WERI-Rb-1 (cell line): ENCODE data around the gene TMEM63A.
"Not testable (repeated sequence)": the region's sequence is repeated elsewhere in the genome, so short reads cannot be mapped to it uniquely, and the experiment has no call there.

Source experiments
- DNase-seq: peaks from one replicate; pipeline ENCODE4 v3.0.0-alpha.2; 2020
- H3K27ac ChIP-seq: fragments of 250-450 bp; sonication (Bioruptor Pico); 2 replicates; pipeline ENCODE4 v1.5.1; 2020; ENCODE audit warnings: mild to moderate bottlenecking, moderate library complexity
- H3K27me3 ChIP-seq: fragments of 250-450 bp; sonication (Bioruptor Pico); 2 replicates; pipeline ENCODE4 v1.5.1; 2021; ENCODE audit warnings: mild to moderate bottlenecking, low read depth, moderate library complexity; ENCODE audit not compliant: insufficient read depth, severe bottlenecking
- H3K36me3 ChIP-seq: fragments of 250-450 bp; sonication (Bioruptor Pico); 2 replicates; pipeline ENCODE4 v1.5.1; 2020; ENCODE audit warnings: mild to moderate bottlenecking, moderate library complexity
- H3K4me3 ChIP-seq: 2 replicates; pipeline ENCODE4 v1.5.1; 2011; ENCODE audit warnings: low read depth, mild to moderate bottlenecking, control low read depth, low read length
- H3K9me3 ChIP-seq: fragments of 250-450 bp; sonication (Bioruptor Pico); 2 replicates; pipeline ENCODE4 v1.5.1; 2021; ENCODE audit warnings: mild to moderate bottlenecking, moderate library complexity; ENCODE audit not compliant: severe bottlenecking
- CTCF ChIP-seq: IDR thresholded peaks from 2 replicates; pipeline ENCODE4 v1.5.1; 2011; ENCODE audit warnings: low read depth, mild to moderate bottlenecking, control low read depth, inconsistent platforms, low read length

The TMEM63A gene

GRCh38 chr1:225819346-225820192 lies 62.6 kb downstream of the TMEM63A start:
- no peak for DNase-seq
- H3K36me3 ChIP-seq = no peaks in the 10 kb centered on the region
- H3K27ac ChIP-seq = no peak overlapping the region
- no peaks in the 10 kb centered on the region for H3K27me3 ChIP-seq
- no peaks in the 10 kb centered on the region for H3K9me3 ChIP-seq
- TF ChIP-seq CTCF = no peak
- H3K4me3 ChIP-seq = no peak overlapping the region

DNA sequence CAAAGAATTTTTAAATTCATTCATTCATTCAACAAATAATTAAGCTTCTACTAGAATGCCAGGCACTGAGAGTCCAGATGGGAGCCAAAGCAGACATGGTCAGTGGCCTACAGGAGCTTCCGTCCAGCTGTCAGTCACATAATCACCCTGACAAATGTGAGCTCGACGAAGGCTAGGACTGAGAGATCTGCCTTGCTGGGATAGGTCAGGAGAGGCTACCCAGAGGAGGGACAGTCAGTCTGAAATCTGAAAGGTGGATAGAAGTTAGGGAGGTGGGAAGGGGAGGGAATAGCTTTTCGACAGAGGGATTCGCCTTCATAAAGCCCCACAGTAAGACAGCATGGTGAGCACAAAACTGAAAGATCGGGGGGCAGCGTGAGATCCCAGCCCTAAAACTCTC lies 64.0 kb downstream of the TMEM63A start:
- Histone ChIP-seq H3K27ac (no peak overlapping the region), H3K9me3 (no peaks in the 10 kb centered on the region), H3K4me3 (no peak overlapping the region), H3K27me3 (no peaks in the 10 kb centered on the region), H3K36me3 (no peaks in the 10 kb centered on the region)
- TF ChIP-seq CTCF = no peak
- no peak for DNase-seq

DNA sequence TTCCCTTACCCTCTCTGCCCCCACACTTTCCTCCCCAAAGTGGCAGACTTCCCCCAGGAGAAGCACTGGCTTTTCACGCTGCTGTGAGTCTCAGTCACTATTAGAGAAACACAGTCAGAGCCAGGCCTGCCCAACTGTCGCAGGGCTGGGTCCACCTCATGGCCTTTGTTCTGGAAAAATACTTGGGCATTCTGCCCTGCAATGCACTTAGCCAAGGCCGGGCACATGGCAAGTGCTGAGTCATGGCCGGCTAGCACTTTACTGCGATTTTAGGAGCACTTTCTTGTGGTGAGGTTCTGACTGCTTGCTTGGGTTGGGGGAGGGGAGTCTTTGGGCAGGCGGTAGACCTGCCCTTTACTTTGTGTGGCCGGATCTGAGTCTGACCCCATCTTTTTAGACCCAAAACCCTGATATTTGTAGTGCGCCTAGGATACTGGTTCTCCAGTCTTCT lies 64.5 kb downstream of the TMEM63A start:
- no peak for TF ChIP-seq CTCF
- H3K27me3 ChIP-seq = no peaks in the 10 kb centered on the region
- DNase-seq = no peak
- no peak overlapping the region for H3K27ac ChIP-seq
- H3K4me3 ChIP-seq = no peak overlapping the region
- no peaks in the 10 kb centered on the region for H3K9me3 ChIP-seq
- no peaks in the 10 kb centered on the region for H3K36me3 ChIP-seq

DNA sequence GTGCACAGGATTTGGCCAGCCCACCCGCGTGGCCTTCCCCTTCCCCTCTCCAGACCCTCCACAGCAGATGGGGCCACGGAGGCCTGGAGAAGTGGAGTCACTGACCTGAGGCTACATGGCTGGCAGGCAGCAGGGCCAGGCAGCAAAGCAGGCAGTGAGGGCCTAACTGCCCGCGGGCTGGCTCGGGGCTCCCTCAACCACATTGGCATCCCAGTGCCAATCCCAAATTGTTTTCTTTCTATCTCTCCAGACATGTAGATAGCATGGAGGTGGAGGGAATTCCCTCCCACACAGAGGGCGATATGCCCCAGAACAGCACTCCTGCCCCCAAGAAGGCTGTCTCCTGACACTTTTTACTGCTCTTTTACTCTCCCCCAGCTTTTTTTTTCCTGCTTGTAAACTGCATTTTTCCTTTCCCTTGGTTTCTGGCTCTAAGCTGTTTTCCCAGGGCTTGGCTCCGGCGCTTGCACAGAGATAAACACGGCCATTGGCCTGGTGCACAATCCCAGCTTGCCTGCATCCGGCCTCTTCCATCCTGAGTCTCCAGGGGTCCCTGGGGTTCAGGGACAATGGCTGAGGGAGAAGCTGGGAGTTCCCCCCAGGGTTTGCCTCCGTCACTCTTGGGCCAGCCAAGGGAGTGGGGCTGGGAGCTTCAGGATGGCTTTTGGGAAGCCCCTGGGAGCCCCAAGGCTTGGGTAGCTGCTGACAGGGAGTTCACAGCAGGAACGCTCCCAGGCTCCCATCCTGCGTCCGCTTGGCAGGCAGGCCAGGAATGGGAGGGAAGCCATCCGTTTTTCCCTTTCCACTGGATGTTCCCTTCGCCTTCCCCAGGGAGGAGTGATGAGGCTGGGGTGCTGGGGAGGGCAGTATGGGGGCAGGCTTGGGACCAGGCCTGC lies 65.3 kb downstream of the TMEM63A start:
- H3K4me3 ChIP-seq = no peak overlapping the region
- DNase-seq = no peak
- no peaks in the 10 kb centered on the region for H3K9me3 ChIP-seq
- no peak overlapping the region for H3K27ac ChIP-seq
- H3K36me3 ChIP-seq = no peaks in the 10 kb centered on the region
- TF ChIP-seq CTCF = no peak
- H3K27me3 ChIP-seq = no peaks in the 10 kb centered on the region

- no peak overlapping the region for H3K27ac ChIP-seq
- no peak overlapping the region for H3K4me3 ChIP-seq
- TF ChIP-seq CTCF = no peak
- no peaks in the 10 kb centered on the region for H3K27me3 ChIP-seq
- H3K36me3 ChIP-seq = no peaks in the 10 kb centered on the region
- no peaks in the 10 kb centered on the region for H3K9me3 ChIP-seq
- no peak for DNase-seq
Measured at GRCh38 chr1:225815526-225816178, 66.5 kb downstream of the TMEM63A start.

DNA sequence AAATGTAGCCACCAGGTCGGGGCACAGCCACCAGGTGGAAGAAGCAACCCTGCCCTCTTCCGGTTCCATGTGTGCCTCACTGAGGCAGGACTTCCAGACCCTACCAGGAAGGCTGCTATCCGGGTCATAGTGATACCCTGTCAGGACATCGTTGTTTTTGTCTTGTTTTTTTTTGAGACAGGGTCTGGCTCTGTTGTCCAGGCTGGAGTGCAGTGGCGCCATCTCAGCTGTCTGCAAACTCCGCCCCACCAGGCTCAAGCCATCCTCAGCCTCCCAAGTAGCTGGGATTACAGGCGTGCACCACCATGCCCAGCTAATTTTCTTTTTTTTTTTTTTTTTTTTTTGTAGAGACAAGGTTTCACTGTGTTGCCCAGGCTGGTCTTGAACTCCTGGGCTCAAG lies 67.1 kb downstream of the TMEM63A start:
- H3K9me3 ChIP-seq, H3K27me3 ChIP-seq, H3K4me3 ChIP-seq, DNase-seq, H3K36me3 ChIP-seq, H3K27ac ChIP-seq: not testable (repeated sequence)
